ENCODE measurements around the gene ZBTB20. TPM values are rescaled to one million over a fixed set of nuclear protein-coding genes. Genes with fewer than 3 reads are reported as not detected.

ZBTB20 gene
- total and polyA plus RNA-seq, 4 donors: 0.88 to 83.2 (median 20.4) TPM

- WGBS: 96% methylated on average over 7 of the region's 7 CpGs
- DNase-seq (ENCODE audit: low spot score): no peak
Observed at GRCh38 chr3:114450008-114450596, 697.0 kb downstream of the ZBTB20 start.

GRCh38 chr3:114449271-114450007 lies 697.6 kb downstream of the ZBTB20 start:
- no peak for DNase-seq (ENCODE audit: low spot score)
- WGBS: 94% methylated on average over 9 of the region's 9 CpGs
- no peak overlapping the region for H3K9ac ChIP-seq (ENCODE audit: low read depth in 1 of 2, low read length in 2 of 2)
- peaks cover 5 to 22% (median 10%) of the 10 kb centered on the region in 4 donors for H3K4me1 ChIP-seq (ENCODE audit: control insufficient read depth in 4 of 4, insufficient read depth in 4 of 4, low read length in 3 of 4)
- no peak overlapping the region for H3K27ac ChIP-seq (ENCODE audit: low read depth in 1 of 2, low read length in 2 of 2)
- no peaks in the 10 kb centered on the region for H3K36me3 ChIP-seq (ENCODE audit: control insufficient read depth in 4 of 4, insufficient read depth in 3 of 4, low read depth in 1 of 4, low read length in 3 of 4)
- H3K27me3 ChIP-seq (ENCODE audit: control insufficient read depth in 4 of 4, insufficient read depth in 4 of 4, low read length in 3 of 4): no peaks in the 10 kb centered on the region
- TF ChIP-seq YY1 (IDR thresholded peaks at IDR 0.05): no peak
- no peak for TF ChIP-seq SP1 (IDR thresholded peaks at IDR 0.05)
- no peak for TF ChIP-seq NR2F2 (IDR thresholded peaks at IDR 0.05)
- TF ChIP-seq CTCF (IDR thresholded peaks at IDR 0.05; ENCODE audit: low read depth, low read length, missing input control): no peak
- no peak for TF ChIP-seq ZBTB33 (IDR thresholded peaks at IDR 0.05)
- no peak for TF ChIP-seq HNF4G (IDR thresholded peaks at IDR 0.05)
- no peak for TF ChIP-seq GABPA (IDR thresholded peaks at IDR 0.05 in 1 of 2, conservative IDR thresholded peaks at IDR 0.05 in 1 of 2)
- no peak for TF ChIP-seq MAX (IDR thresholded peaks at IDR 0.05)
- H3K4me3 ChIP-seq (ENCODE audit: low read depth in 1 of 3, low read length in 3 of 3): no peak overlapping the region
- no peaks in the 10 kb centered on the region for H3K9me3 ChIP-seq (ENCODE audit: control insufficient read depth in 4 of 4, low read length in 3 of 4)

More at GRCh38 chr3:114450008-114450596, 697.0 kb downstream of the ZBTB20 start:
- no peak overlapping the region for H3K9ac ChIP-seq (ENCODE audit: low read depth in 1 of 2, low read length in 2 of 2)
- TF ChIP-seq HNF4G (IDR thresholded peaks at IDR 0.05) (no peak), NR2F2 (IDR thresholded peaks at IDR 0.05) (no peak), YY1 (IDR thresholded peaks at IDR 0.05) (no peak), RAD21 (IDR thresholded peaks at IDR 0.05) (no peak), JUND (IDR thresholded peaks at IDR 0.05) (no peak), SP1 (IDR thresholded peaks at IDR 0.05) (no peak)
- peaks cover 5 to 27% (median 12%) of the 10 kb centered on the region in 4 donors for H3K4me1 ChIP-seq (ENCODE audit: control insufficient read depth in 4 of 4, insufficient read depth in 4 of 4, low read length in 3 of 4)
- no peaks in the 10 kb centered on the region for H3K27me3 ChIP-seq (ENCODE audit: control insufficient read depth in 4 of 4, insufficient read depth in 4 of 4, low read length in 3 of 4)
- no peaks in the 10 kb centered on the region for H3K9me3 ChIP-seq (ENCODE audit: control insufficient read depth in 4 of 4, low read length in 3 of 4)
- no peaks in the 10 kb centered on the region for H3K36me3 ChIP-seq (ENCODE audit: control insufficient read depth in 4 of 4, insufficient read depth in 3 of 4, low read depth in 1 of 4, low read length in 3 of 4)
- H3K27ac ChIP-seq (ENCODE audit: low read depth in 1 of 2, low read length in 2 of 2): no peak overlapping the region
- H3K4me3 ChIP-seq (ENCODE audit: low read depth in 1 of 3, low read length in 3 of 3): no peak overlapping the region

- Histone ChIP-seq H3K27ac (ENCODE audit: low read depth in 1 of 2, low read length in 2 of 2) (no peak overlapping the region), H3K4me1 (ENCODE audit: control insufficient read depth in 4 of 4, insufficient read depth in 4 of 4, low read length in 3 of 4) (peaks cover under 1 to 16% (median 6%) of the 10 kb centered on the region in 4 donors), H3K36me3 (ENCODE audit: control insufficient read depth in 4 of 4, insufficient read depth in 3 of 4, low read depth in 1 of 4, low read length in 3 of 4) (no peaks in the 10 kb centered on the region), H3K27me3 (ENCODE audit: control insufficient read depth in 4 of 4, insufficient read depth in 4 of 4, low read length in 3 of 4) (no peaks in the 10 kb centered on the region), H3K9ac (ENCODE audit: low read depth in 1 of 2, low read length in 2 of 2) (no peak overlapping the region), H3K4me3 (ENCODE audit: low read depth in 1 of 3, low read length in 3 of 3) (no peak overlapping the region), H3K9me3 (ENCODE audit: control insufficient read depth in 4 of 4, low read length in 3 of 4) (no peaks in the 10 kb centered on the region)
- WGBS: 91% methylated on average over 4 of the region's 4 CpGs
- DNase-seq (ENCODE audit: low spot score): no peak
- TF ChIP-seq ZBTB33 (IDR thresholded peaks at IDR 0.05) (no peak), CTCF (IDR thresholded peaks at IDR 0.05; ENCODE audit: low read depth, low read length, missing input control) (no peak), JUND (IDR thresholded peaks at IDR 0.05) (no peak), REST (IDR thresholded peaks at IDR 0.05) (no peak), FOXA1 (IDR thresholded peaks at IDR 0.05) (no peak)
Observed at GRCh38 chr3:114447950-114448479, 699.1 kb downstream of the ZBTB20 start.

Data from liver (tissue), 9 donors.